ENCODE measurements around the gene SULF2.

Gene SULF2

DNA sequence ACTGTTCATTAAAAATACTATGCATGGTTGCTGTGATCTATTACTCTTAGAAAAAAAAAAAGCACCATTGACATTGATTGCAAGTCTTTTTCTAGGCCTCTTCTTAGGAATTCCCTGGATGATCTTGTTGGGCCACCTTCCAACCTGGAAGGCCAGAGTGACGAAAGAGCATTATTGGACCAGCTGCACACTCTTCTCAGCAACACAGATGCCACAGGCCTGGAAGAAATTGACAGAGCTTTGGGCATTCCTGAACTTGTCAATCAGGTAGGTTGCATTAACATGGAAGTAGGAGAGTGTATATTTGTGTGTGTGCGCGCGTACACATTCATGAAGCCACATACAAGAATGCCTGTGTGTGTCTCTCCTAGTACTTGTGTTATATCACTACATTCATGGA is 143.2 kb downstream of the SULF2 start:
- DNase-seq, result no peak

DNA sequence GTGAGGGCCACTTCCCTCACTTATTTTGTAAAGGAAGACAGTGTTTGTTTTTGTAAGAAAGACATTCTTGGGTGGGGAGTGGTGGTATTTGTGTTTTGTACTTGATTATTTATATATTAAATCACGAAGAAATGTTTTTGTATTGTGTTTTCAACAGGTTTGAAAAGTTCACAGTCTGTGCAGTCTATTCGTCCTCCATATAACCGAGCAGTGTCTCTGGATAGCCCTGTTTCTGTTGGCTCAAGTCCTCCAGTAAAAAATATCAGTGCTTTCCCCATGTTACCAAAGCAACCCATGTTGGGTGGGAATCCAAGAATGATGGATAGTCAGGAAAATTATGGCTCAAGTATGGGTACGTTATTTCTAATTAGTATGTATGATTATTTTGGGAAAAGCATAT is 146.4 kb downstream of the SULF2 start:
- DNase-seq, result no peak

DNA sequence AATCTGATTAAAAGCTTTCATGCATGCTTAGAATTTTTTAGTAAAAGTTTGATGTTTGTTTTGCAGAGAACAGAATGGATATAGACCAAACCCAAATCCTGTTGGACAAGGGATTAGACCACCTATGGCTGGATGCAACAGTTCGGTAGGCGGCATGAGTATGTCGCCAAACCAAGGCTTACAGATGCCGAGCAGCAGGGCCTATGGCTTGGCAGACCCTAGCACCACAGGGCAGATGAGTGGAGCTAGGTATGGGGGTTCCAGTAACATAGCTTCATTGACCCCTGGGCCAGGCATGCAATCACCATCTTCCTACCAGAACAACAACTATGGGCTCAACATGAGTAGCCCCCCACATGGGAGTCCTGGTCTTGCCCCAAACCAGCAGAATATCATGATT is 150.0 kb downstream of the SULF2 start:
- no peak for DNase-seq

DNA sequence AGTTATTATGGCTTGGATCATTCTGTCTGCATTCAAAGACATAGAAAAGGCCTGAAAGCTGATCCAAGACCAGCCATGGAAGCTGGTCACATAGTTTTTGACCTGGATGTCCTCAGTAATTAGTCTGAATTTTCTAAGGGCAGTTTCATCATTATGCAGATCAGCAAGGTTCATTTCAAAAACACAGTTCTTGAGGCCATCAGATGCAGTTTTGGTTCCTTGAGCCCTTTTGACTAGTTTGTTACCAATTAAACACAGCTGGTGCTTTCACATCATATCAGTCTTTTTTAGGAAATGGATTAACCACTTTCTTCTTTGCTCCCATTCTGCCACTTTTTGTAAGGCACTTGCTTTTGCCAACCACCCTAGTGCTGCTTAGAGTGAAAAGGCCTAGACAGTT is 154.2 kb downstream of the SULF2 start:
- DNase-seq, result no peak

DNA sequence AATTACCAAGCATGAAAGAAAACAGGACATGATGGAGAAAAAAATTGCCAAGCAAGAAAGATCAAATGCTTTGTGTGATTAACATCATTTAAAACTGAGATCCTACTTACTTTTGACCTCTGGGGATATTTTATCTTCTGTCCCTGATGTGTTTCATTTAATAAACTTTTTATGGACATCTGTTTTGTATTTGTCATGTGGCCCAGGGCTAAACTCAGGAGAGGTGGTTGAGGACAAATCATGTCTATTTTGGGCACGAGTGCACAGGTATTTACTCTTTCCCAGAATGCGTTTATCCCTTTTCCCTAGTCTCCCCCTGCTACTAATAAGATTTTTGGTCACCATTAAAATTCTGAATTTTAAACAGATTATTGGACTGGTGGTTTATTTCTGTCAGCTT is 155.4 kb downstream of the SULF2 start:
- no peak for DNase-seq

DNA sequence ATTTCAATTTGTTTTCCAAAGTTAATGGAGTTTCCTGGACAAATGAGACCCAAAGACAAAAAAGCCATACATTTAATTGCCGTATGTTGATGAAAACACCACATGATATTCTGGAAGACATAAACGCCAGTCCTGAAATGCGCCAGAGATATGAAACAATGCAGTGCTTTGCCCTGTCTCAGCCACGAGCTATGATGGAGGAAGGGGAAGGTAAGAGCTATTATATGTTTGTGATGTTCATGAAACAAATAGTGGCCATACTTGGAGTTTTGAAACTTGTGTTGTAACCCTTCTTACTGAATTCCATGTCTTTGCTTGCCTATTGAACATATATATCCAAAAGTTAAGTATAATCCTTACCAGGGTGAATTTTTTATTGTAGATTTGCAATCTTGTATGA is 157.7 kb downstream of the SULF2 start:
- no peak for DNase-seq

DNA sequence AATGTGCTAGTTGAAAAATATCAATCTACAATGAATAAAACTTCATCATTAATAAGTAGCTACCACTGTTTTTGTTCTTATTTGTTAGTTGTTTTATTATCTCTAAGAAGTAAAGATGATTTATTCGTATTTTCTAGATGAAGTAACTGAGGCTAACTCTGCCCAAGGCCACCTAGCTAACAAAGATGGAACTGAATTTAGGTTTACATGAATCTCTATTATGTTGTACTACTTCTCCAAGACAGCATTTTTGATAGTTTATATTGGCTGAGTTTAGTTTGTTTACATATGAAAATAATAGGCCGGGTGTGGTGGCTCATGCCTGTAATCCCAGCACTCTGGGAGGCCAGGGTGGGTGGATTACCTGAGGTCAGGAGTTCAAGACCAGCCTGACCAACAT is 162.1 kb downstream of the SULF2 start:
- no peak for DNase-seq

DNA sequence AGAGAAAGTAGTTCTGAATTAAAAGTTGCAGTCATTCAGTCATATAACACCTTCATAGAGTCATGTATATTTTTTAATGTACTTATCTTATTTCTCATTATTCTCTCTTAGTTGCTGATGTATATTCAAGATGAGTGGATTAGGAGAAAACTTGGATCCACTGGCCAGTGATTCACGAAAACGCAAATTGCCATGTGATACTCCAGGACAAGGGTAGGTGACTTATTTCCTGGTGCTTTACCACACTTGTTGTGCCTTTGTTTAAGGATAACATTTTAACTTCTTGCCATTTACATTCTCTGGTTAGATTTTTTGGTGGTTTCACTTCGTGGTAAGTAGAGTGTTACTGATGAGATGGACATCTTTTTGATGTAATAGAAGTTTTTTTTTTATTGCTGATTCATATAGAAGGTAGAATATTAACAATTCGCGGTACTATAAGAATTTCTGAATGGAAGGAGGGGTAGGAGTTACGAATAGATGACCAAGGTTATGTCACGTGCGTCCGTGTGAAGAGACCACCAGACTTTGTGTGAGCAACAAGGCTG is 163.1 kb downstream of the SULF2 start:
- no peak for DNase-seq

DNA sequence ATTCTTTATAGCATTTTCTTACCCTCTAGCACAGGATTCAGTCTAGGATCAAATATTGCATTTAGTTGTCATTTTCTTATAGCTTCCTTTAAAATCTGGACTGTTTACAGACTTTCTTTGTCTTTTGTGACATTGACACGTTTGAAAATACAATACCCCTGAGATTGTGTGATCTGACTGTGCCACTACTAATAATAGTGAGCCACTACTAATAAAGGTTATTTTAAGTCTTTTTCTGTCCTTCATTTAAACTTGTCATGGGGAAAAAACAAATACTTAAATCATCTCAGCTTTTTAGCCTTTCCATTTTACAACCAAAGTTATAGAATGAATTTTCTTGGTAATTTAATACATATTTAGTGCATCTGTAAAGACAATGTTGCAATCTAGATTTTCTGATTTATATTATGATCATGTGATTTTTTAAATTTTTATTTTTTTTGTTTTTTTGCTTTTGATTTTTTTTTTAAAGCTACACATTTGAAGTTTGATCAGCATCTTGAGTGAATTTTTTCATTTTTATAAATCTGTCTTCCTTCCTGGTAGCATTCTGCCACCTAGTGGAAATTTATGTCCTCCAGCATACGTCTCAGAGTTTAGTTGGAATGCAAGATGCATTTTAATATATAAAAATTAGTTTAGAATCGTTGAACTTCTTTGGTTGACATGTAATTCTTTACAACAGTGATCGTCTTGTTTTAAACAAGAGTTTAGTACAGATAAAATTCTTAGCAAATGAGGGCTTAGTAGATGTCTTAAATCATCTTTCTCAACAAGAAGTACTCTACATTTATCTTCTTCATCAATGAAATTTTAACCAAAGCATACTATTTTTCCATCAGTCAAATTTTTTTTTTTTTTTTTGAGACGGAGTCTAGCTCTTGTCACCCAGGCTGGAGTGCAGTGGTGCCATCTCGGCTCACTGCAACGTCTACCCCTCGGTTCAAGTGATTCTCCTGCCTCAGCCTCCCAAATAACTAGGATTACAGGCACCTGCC is 164.2 kb downstream of the SULF2 start:
- peak; percentile 13 to 57 for DNase-seq

DNA sequence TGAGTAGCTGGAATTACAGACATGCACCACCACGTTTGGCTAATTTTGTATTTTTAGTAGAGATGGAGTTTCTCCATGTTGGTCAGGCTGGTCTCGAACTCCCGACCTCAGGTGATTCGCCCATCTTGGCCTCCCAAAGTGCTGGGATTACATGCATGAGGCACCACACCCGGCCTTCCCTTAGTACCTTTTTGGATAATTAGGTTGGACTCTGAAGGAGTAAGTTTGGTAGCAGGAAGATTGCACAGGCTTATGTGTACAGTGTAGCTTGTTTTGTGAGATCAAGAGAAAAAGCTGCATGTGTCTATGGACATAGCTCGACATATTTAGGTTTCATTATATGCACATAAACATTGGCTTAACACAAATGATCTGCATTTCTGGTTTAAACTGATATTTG is 166.8 kb downstream of the SULF2 start:
- no peak for DNase-seq

DNA sequence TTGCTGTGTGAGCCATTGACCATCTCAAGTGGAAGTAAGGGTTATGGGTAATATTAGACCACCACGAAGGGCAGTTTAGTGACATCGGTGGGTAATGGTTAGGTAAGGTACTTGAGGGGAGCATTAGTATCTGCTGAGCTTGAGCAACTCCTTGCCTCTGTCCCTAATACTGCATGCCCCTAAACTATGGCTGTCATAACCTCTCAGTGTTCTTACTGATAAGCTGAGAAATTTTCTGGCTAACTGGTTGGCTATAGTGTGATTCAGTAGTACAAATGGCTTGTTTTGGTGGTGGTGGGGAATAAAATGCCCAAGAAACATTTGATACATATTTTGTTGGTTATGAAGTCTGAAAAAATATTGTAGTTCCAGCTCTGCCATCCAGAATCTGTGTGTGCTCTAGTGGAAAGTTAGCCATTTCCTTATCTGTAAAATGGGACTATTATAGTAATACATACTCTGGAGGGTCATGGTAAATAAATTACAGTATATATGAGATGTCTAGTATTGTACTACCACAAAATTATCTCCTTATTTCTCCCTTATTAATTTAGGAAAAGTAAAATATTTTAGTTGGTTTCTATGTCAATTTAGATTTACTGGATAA is 170.5 kb downstream of the SULF2 start:
- DNase-seq, result no peak

DNA sequence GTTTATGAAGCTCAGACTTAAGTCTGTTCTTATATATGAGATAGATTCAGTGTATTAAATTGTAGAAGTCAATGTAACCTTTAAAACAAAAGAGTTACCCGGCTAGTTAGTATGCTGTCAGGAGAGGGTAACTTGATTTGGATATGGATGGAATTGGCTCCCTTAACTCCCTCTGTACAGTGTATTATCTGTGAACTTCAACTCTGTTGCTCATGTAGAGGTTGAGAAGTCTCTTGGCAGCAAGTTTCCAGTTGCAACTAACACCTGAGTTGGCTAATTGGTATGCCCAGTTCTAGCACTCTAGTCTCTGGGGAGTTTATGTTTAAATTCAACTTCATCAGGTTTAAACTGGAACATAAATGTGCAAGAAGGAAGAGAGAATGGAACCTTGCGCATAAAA is 172.6 kb downstream of the SULF2 start:
- DNase-seq, result no peak

DNA sequence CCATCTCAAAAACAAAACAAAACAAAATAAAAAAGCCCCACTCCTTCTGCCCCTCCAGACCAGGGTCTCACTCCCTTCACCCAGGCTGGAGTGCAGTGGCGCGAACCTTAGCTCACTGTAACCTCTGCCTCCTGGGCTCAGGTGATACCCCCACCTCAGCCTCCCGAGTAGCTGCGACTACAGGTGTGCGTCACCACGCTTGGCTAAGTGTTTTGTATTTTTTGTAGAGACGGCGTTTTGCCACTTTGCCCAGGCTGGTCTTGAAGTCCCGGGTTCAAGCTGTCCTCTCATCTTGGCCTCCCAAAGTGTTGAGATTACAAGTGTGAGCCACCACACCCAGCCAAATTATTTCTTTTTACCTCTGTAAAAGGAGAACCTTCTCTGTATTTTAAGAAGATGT is 173.5 kb downstream of the SULF2 start:
- no peak for DNase-seq

DNA sequence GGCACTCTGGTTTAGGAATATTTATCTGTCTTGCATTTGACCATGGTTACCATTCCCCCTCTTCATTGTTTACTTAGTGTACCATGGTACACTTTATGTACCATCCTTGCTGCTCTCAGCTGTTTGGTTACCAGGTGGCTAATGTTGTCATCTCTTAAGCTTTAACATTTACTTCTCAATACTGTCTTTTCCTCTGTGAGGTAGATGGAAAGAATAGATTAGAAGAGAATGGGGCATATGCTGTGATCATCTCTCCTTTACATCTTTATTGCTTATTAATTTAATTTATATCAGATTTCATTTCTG is 174.4 kb downstream of the SULF2 start:
- no peak for DNase-seq

DNA sequence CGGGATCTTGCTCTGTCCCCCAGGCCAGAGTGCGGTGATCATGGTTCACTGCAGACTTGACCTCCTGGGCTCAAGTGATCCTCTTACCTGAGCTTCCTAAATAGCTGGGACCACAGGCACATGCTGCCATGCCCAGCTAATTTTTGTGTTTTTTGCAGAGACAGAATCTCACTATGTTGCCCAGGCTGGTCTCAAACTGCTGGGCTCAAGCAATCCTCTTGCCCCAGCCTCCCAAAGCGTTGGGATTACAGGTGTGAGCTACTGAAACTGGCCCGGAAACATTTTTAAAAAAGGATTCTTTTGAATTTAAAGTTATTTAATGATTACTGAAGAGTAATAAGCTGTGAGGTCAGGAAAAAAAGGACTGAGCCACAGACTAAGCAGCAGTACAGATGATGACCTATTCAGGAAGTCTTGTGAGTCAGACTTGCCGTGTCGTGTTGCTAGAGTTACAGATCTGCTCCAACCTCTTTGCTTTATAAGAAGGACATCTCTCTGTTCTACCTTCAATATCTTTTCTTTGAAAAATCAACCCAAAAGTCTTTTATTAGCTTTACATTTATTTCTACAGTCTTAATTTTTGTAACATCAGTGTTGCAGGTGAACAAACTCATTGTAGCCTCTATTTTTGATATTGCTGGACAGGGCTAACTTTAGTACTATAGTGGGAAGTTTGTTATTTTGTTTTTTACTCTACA is 174.9 kb downstream of the SULF2 start:
- no peak for DNase-seq

DNA sequence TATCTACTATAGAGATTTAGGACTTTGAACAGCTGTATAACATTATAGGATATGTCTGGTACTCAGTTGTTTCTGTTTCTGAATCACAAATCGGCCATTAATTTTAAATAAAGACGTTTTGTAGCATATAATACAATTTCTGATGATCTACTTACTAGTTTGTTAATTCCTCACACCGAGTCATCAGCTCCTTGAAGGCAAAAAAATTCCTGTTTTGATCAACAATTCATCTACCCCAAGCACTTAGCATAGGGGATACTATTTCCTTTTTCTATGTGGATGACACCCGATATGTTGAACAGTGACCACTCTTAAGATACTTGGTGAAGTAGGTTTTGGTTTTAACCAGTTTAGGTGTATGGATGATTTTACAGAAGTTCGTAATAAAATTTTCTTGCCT is 176.3 kb downstream of the SULF2 start:
- no peak for DNase-seq

Measured in NCI-H446 (cell line).